Endothelial cell (in vitro differentiated cells): ENCODE measurements around the gene TOM1L2. TPM values are rescaled to one million over a fixed set of nuclear protein-coding genes. Genes with fewer than 3 reads are reported as not detected.
A peak's percentile ranks its signal among the peaks of the same experiment; 100 is the strongest.

Source experiments
- DNase-seq: peaks from one replicate; pipeline ENCODE4 v3.0.0; 2021; ENCODE audit warnings: low spot score
- H3K27ac Mint-ChIP-seq: one replicate; pipeline ENCODE4 v1.8.0; 2021; ENCODE audit warnings: mixed read lengths, inconsistent platforms; ENCODE audit not compliant: unreplicated experiment
- H3K27me3 Mint-ChIP-seq: one replicate; pipeline ENCODE4 v1.8.0; 2021; ENCODE audit warnings: mild to moderate bottlenecking, moderate library complexity, mixed read lengths, inconsistent platforms; ENCODE audit not compliant: unreplicated experiment
- H3K36me3 Mint-ChIP-seq: one replicate; pipeline ENCODE4 v1.8.0; 2021; ENCODE audit warnings: mild to moderate bottlenecking, low read depth, mixed read lengths, inconsistent platforms; ENCODE audit not compliant: unreplicated experiment
- H3K4me1 Mint-ChIP-seq: one replicate; pipeline ENCODE4 v1.8.0; 2021; ENCODE audit warnings: mild to moderate bottlenecking, mixed read lengths, inconsistent platforms; ENCODE audit not compliant: unreplicated experiment
- H3K4me3 Mint-ChIP-seq: one replicate; pipeline ENCODE4 v1.8.0; 2021; ENCODE audit warnings: mild to moderate bottlenecking, mixed read lengths, inconsistent platforms; ENCODE audit not compliant: unreplicated experiment
- H3K9me3 Mint-ChIP-seq: one replicate; pipeline ENCODE4 v1.8.0; 2021; ENCODE audit warnings: mixed read lengths, inconsistent platforms; ENCODE audit not compliant: unreplicated experiment
- total RNA-seq: library from RNA; stranded (reverse); fragmentation: NEBNext Ultra II Directional; extraction: Animal tissue kit (Norgen Biotek cat#: 25700); gene quantifications from one replicate; pipeline ENCODE4 v1.2.1, GENCODE V29; 2021; ENCODE audit not compliant: unreplicated experiment
- TF ChIP-seq, protein P1 (sequence below): fragments of 200-600 bp; sonication (generic); IDR thresholded peaks from one replicate; pipeline ENCODE4 v1.5.0; 2021; ENCODE audit warnings: antibody characterized with exemption; ENCODE audit not compliant: unreplicated experiment

TOM1L2 gene
- total RNA-seq, 1 donor from 2014 or later: 26.9 TPM

DNA sequence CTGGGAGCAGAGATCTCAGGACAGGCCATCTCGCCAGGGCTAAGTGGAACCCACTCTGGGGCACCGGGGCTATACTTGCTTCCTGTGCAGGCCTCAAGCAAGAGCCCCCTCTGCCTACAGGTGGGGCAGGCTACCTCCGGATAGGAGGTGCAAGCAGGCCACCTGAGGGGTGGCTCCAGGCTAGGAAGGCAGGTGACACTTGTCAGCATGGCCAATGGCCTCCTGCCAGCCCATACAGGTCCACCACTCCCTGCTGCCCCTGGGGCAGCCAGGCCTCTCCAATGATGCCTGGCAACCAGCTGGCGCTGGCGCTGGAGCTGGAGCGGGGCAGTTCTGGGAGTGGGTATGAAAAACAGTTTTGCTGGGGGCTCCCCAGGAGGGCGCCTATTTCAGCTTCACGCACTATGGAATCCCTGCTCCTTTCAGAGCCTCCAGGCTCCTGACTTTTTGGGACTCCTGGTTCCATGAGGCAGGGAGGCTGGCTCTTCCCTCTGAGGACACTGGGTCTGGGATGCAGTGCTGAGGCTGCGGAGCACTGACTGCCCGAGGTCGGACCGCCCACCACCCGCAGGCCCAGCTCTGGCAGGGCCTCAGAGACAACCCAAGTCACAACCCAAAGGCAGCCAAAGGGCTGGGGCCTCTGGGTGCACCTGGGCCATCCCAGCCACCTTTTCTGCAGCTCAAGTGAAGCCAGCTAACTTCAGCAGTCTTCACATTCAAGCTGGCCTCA, 127.0 kb downstream of the TOM1L2 start:
- no peak overlapping the region for H3K4me3 Mint-ChIP-seq
- no peak overlapping the region for H3K27ac Mint-ChIP-seq
- TF ChIP-seq, protein P1, sequence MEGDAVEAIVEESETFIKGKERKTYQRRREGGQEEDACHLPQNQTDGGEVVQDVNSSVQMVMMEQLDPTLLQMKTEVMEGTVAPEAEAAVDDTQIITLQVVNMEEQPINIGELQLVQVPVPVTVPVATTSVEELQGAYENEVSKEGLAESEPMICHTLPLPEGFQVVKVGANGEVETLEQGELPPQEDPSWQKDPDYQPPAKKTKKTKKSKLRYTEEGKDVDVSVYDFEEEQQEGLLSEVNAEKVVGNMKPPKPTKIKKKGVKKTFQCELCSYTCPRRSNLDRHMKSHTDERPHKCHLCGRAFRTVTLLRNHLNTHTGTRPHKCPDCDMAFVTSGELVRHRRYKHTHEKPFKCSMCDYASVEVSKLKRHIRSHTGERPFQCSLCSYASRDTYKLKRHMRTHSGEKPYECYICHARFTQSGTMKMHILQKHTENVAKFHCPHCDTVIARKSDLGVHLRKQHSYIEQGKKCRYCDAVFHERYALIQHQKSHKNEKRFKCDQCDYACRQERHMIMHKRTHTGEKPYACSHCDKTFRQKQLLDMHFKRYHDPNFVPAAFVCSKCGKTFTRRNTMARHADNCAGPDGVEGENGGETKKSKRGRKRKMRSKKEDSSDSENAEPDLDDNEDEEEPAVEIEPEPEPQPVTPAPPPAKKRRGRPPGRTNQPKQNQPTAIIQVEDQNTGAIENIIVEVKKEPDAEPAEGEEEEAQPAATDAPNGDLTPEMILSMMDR: no peak
- peaks cover 5% of the 10 kb centered on the region for H3K36me3 Mint-ChIP-seq
- peaks cover 23% of the 10 kb centered on the region for H3K4me1 Mint-ChIP-seq
- no peak for DNase-seq
- no peaks in the 10 kb centered on the region for H3K9me3 Mint-ChIP-seq
- peaks cover 18% of the 10 kb centered on the region for H3K27me3 Mint-ChIP-seq

DNA sequence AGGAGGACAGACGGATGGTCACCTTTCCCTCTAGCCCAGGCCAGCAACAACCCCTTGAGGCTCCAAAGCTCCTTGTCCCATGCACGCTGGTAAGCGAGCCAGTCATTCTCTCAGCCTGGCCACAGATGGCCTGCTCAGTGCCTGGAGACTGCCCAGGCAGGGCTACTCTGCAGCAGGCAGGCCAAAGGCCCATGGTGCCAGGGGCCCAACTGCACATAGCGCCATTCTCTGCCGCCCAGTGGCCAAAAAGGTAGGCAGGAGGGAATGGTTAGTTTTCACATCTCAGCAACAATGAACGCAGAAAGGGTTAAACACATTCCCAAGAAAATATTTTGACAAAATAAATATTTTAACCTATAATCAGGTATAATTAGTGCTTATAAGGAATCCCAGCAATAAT, 127.7 kb downstream of the TOM1L2 start:
- Mint-ChIP-seq H3K4me3 (no peak overlapping the region), H3K4me1 (peaks cover 22% of the 10 kb centered on the region), H3K9me3 (no peaks in the 10 kb centered on the region), H3K27me3 (peaks cover 20% of the 10 kb centered on the region), H3K36me3 (peaks cover 5% of the 10 kb centered on the region), H3K27ac (no peak overlapping the region)
- TF ChIP-seq, protein P1: no peak
- no peak for DNase-seq

DNA sequence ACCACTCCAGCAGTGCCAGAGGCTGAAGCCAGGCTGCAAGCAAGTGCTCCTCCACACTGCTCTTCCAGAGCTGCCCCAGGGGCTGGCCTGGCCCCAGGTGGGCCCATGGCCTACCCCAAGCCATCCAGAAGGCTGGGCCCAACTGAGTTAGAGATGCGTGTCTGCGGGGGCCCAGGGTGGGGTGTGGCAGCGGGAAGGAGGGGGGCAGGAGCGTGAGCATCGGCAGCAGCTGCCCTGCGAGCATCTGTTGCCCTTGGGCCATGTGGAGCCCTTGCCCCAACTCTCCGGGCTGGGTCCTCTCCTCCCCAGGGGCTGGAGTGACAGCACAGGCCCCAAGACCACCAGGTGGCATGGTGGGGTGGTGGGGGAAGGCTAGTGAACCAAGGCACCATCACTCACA, 128.1 kb downstream of the TOM1L2 start:
- H3K36me3 Mint-ChIP-seq: peaks cover 8% of the 10 kb centered on the region
- H3K4me3 Mint-ChIP-seq: no peak overlapping the region
- DNase-seq: no peak
- TF ChIP-seq, protein P1: no peak
- H3K4me1 Mint-ChIP-seq: peaks cover 26% of the 10 kb centered on the region
- H3K27ac Mint-ChIP-seq: no peak overlapping the region
- no peaks in the 10 kb centered on the region for H3K9me3 Mint-ChIP-seq
- peaks cover 24% of the 10 kb centered on the region for H3K27me3 Mint-ChIP-seq

DNA sequence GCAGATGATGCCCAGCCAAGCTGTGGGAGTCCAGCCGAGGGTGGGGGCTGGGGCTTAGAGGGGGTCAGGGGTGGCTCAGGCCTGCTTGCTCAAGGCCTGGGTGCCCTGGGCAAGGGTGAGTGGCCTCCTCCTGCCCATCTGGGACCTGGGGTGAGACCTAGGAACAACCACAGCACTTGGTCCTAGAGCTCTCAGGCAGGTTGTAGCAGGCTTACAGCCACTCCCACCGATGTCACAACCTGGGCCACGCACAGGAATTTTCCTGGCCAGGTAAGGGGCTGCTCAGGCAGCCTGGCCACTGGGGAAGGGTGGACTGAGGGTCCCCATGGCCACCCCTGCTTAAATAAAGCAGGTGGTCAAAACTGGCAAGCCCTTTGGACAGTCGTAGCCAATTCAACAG, 129.1 kb downstream of the TOM1L2 start:
- TF ChIP-seq, protein P1: no peak
- DNase-seq: no peak
- Mint-ChIP-seq H3K4me3 (no peak overlapping the region), H3K36me3 (peaks cover 8% of the 10 kb centered on the region), H3K9me3 (no peaks in the 10 kb centered on the region), H3K27ac (peak overlapping the region; percentile 57), H3K27me3 (peaks cover 28% of the 10 kb centered on the region), H3K4me1 (peaks cover 34% of the 10 kb centered on the region)

DNA sequence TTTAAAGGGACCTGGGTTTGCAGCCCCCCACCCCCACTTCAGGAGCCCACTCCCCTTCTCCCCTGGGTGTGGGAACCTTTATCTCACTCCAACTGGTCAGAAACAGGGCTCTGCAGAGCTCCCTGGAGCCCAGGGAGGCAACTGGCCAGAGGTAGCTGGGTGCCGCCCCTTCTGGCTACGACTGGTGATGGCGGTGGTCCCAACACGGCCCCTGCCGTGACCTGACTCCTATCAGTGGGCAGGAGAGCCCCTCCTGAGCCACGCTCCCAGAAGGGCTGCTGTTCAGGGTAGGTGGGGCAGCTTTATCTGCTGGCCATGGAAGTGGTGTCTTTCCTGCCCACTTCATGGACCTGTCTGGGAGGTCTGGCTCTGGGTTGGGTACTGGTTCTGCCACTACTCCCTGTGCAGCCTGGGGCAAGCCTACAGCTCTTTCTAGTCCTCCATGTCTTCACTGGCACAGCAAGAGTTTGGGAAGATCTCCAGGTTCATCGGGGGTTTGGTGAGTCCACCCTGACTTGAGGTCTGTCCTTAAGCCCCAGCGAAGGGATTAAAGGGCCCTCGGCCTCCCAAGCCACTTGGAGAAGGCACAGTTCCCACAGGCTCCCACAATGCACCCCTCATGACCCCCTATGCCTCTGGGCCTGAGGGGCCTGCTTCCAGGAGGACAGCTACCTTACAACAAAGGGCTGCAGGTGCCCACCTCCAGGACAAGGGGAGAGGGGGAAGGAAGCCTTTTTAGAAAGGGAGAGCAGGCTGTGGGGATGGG, 129.9 kb downstream of the TOM1L2 start:
- TF ChIP-seq, protein P1: no peak
- H3K4me1 Mint-ChIP-seq: peaks cover 36% of the 10 kb centered on the region
- H3K4me3 Mint-ChIP-seq: peak overlapping the region; percentile 53
- no peak overlapping the region for H3K27ac Mint-ChIP-seq
- H3K27me3 Mint-ChIP-seq: peaks cover 35% of the 10 kb centered on the region
- no peaks in the 10 kb centered on the region for H3K9me3 Mint-ChIP-seq
- DNase-seq: no peak
- H3K36me3 Mint-ChIP-seq: peaks cover 10% of the 10 kb centered on the region
